Measurements from ENCODE around the gene ARHGEF1.
A peak's percentile ranks its signal among the peaks of the same experiment; 100 is the strongest.

The ARHGEF1 gene

GRCh38 chr19:41920882-41921576, 38.0 kb downstream of the ARHGEF1 start:
- no peak for DNase-seq

GRCh38 chr19:41921577-41922576, 38.9 kb downstream of the ARHGEF1 start:
- no peak for DNase-seq

DNA sequence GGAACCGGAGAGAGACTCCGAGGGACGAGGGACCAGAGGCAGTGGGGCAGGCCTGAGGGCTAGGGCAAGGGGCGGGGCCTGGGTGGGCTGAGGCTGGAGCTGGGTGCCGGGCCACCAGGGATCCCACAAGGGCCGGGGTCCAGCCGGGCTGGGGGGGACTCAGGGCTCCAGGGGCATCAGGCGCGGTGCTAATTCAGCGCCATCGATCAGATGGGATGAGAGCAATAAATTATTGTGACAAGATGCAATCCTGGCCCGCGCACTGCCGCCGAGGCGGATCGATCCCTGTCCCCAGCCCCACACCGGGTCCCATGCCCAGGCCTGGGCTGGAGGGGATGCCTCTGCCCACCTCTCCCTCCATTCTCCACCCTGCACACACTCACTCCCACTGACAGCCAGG, 39.6 kb downstream of the ARHGEF1 start:
- DNase-seq, result no peak

- DNase-seq, result no peak
Observed at GRCh38 chr19:41923045-41923788, 40.2 kb downstream of the ARHGEF1 start.

- DNase-seq, result no peak
Observed at GRCh38 chr19:41924151-41925145, 41.5 kb downstream of the ARHGEF1 start.

DNA sequence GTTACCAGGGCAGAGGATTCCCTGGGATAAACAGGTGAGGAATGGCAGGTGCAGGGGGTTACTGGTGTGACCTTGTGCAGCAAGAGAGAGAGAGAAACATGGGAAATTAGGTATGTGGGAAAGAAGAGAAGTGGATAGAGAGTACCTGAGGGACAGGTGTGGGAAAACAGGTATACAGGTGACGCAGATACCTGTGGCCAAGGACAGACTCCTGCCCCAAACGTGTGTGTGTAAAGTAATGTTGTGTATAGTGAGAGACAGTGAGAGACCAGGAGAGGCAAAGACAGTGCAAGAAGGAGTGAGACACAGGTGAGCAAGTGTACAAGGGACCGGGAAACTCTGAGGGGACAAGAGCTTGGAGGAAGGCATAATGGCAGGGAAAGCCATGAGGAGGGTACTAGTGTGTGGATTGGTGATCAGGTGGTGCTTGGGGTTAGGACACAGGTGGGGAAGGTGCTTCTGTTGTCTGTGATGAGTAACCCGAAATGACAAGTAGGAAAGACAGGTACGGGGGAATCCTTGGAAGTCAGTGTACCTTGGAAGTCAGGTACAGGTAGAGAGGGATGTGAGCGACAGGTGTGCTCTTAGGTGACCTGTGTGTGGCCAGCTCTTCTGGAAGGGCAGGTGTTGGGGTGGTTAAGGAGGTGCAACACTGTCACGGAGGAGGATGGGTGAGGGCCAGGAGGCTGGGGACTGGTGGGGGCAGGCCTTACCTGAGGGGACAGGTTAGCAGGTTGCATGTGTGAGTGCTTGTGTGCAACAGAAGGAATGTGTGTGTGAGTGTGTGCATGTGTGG, 42.4 kb downstream of the ARHGEF1 start:
- DNase-seq, result no peak

- DNase-seq, result no peak
Observed at GRCh38 chr19:41926028-41926762, 43.2 kb downstream of the ARHGEF1 start.

DNA sequence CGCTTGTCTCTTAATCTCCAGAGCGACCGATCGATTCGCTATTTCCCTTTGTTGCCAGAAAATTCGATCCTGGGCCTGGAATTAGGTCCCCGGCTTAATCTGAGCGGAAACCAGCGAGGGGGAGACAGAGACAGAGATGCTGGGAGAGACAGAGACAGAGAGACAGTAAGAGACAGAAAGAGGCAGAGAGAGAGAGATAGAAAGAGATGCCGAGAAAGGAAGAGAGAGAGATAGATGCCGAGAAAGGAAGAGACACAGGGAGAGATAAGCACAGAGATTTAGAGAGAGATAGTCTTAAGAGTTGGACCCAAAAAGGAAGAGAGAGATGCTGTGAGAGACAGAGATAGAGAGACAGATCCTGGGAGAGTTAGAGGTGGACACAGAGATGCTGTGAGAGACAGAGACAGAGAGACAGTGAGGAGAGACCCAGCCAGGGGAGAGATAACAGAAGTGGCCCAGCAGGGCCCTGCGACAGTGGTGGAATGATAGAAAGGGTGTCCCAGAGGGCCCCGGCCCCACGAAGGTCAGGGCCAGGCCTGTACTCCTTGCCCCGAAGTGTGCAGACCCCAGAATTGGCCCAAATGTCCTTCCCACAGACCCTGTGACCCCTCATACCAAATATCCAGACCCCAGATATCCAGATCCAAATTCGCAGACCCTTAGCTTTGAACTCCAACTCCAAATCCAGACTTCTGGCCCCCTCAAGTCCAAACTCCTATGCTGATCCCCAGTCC, 43.9 kb downstream of the ARHGEF1 start:
- no peak for DNase-seq

DNA sequence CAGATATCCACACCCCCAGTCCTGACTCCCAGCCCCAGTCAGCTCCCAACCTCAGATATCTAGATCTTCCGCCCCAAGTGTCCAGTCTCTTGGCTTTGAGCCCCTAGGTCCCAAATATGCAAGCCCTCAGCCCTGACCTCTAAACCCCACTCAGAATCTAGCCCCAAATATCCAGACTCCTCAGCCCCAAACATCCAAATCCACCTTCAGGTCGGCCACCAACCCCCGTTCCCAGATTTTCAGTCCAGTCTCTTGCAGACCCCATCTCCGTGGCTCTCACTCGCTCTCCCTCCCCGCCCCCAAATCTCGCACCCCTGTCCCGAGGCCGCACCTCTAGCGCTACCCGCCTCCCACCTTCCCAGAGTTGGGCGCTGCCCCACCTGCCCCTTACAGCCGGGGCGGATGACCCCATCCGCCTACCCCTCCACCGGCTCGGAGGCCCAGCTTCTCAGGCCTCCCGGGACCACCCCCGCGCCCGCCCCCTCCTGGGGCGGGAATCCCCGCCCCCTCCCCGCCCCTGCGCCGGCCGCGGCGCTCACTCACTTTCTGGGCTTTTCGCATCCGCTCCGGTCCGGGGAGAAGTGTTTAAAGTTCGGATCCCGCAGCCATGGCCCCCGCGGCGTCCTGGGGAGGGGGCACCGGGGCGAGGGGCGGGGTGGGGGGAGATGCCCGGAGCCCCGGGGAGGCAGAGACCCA, 44.7 kb downstream of the ARHGEF1 start:
- no peak for DNase-seq

GRCh38 chr19:41928221-41928683, 45.3 kb downstream of the ARHGEF1 start, which contains the start of gene ERFL:
TSS of gene ERFL (minus strand) at chr19:41928449. CDS start at chr19:41912919, 15,530 bp downstream.
- DNase-seq, result no peak

DNA sequence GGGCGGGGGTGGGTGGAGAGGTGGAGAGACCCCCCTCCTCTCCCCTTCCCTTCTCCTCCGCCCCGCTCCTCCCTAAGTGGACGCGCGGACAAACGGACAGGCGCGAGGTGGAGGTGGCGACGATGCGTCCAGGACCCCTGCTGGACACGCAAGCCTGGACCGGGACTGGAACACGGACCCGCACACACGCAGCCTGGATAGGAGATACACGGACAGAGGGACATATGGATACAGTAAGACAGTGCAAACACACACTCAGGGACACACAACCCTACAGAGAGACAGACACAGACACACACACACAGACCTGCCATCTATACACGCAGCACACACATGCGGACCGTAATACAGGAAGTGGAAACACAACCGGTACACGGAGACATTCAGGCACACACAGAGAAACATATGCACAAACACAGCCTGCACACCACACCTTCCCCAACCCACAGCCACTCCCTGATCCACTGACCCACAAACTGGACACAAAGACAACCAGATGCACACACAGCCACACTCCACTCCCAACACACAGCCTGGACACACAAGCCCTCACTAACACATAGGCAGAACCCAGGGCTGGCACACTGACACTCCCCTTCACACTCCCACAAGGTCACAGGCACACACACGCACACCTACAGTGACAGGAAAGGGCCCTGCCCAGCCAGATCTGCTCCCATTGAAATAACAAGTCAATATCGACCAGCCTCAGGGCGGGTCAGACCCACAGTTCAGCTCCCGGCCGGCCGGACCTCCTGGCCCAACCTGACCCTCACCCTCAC, 46.0 kb downstream of the ARHGEF1 start:
- no peak for DNase-seq

GRCh38 chr19:41929536-41930071, 46.6 kb downstream of the ARHGEF1 start:
- no peak for DNase-seq

- DNase-seq, result no peak
Observed at GRCh38 chr19:41930322-41930722, 47.3 kb downstream of the ARHGEF1 start.

DNA sequence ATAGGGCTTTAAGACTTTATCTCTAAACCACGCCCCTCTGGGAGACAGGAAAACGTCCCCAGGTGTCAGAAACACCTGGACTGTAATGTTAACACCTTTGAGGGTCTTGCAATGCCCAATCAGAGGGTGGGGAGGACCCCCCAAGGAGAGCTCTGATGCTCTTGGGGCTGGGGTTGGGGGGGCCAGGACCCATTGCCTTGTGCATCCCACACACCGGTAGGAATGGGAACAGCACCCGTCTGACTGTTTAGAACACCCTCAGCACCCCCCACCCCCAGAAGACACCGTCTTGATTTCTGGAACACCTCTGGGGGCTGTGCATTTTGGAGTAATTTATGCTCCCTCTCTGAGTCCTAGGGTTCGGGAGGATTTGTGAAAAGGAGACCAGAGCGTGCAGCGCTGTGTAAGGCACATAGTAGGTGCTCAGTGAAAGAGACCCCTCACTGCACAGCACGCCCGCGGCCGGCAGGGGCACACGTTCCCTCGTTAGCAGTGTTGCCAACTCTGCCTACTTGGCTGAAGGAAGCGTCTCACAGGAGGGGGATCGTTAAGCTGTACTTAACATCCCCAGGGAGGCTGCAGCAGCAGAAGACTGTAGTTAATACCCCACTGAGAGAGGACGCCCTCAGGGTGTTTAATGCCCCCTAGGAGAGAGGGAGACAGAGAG, 48.1 kb downstream of the ARHGEF1 start:
- no peak for DNase-seq

DNA sequence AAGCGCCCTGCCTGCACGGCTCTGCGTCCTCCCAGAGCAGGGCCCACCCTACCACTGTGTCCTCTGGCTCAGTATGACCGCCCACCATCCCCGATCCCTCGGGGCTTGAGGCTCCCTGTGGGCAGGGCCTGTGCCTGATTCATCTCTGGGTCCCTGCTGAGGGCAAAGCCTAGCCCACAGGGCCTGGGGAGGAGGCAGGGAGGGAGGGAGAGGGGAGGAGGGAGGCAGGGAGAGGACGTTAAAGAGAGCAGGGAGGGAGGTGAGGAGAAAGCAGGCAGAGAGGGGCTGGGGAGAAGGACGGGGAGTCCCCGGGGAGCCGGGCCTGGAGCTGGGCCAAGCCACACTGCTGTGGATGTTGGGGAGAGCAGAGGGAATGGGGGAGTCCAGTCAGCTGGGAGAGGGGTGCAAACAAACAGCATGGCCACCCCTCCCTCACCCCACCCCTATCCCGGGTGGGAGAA, 49.3 kb downstream of the ARHGEF1 start:
- no peak for DNase-seq

- DNase-seq, result peak; percentile 69
Observed at GRCh38 chr19:41932720-41933332, 49.8 kb downstream of the ARHGEF1 start.

All from DMS 273 treated with DMSO at 0.1 percent for 48 hours (cell line).